HUES64 (cell line): Measurements from ENCODE around the gene POC5.
"Not testable (repeated sequence)": the region's sequence is repeated elsewhere in the genome, so short reads cannot be mapped to it uniquely, and the experiment has no call there.

Experiments
- H3K27ac ChIP-seq: 2 replicates; pipeline ENCODE4 v1.7.0; 2013; ENCODE audit warnings: low read depth, low read length, inconsistent platforms
- H3K27me3 ChIP-seq: 2 replicates; pipeline ENCODE4 v1.6.1; 2013; ENCODE audit warnings: mild to moderate bottlenecking, low read length; ENCODE audit not compliant: insufficient read depth
- H3K36me3 ChIP-seq: 2 replicates; pipeline ENCODE4 v1.6.1; 2013; ENCODE audit warnings: mild to moderate bottlenecking, low read length; ENCODE audit not compliant: insufficient read depth
- H3K4me1 ChIP-seq: 2 replicates; pipeline ENCODE4 v1.6.1; 2013; ENCODE audit warnings: mild to moderate bottlenecking, low read length, moderate library complexity; ENCODE audit not compliant: insufficient read depth
- H3K4me3 ChIP-seq: 2 replicates; pipeline ENCODE4 v1.5.1; 2013; ENCODE audit warnings: mild to moderate bottlenecking, low read length, moderate library complexity
- H3K9ac ChIP-seq: 2 replicates; pipeline ENCODE4 v1.6.1; 2013; ENCODE audit warnings: mild to moderate bottlenecking, low read depth, low read length
- H3K9me3 ChIP-seq: 2 replicates; pipeline ENCODE4 v1.6.1; 2013; ENCODE audit warnings: low read depth, low read length; ENCODE audit not compliant: insufficient read depth
- whole genome bisulfite sequencing: fragments of 150-250, 120-280 bp; methylation state at CpG from one replicate; pipeline ENCODE4 v1.1.7; 2013; ENCODE audit warnings: missing lambda C conversion rate; 5-methylcytosine and 5-hydroxymethylcytosine counted together

POC5 gene

GRCh38 chr5:75729321-75729720 lies 12.1 kb upstream of the POC5 start:
- Histone ChIP-seq H3K27ac (no peak overlapping the region), H3K36me3 (no peaks in the 10 kb centered on the region), H3K9ac (no peak overlapping the region), H3K4me1 (0 out of 2 replicates have a peak, but pooled peaks cover 5% of the 10 kb centered on the region), H3K27me3 (no peaks in the 10 kb centered on the region), H3K9me3 (no peaks in the 10 kb centered on the region), H3K4me3 (no peak overlapping the region)
- WGBS: 97% methylated on average over 3 of the region's 3 CpGs

- WGBS: 85% methylated on average over 2 of the region's 2 CpGs
- no peaks in the 10 kb centered on the region for H3K36me3 ChIP-seq
- no peaks in the 10 kb centered on the region for H3K27me3 ChIP-seq
- H3K9ac ChIP-seq: no peak overlapping the region
- no peak overlapping the region for H3K4me3 ChIP-seq
- no peaks in the 10 kb centered on the region for H3K9me3 ChIP-seq
- no peak overlapping the region for H3K27ac ChIP-seq
- 0 out of 2 replicates have a peak, but pooled peaks cover 5% of the 10 kb centered on the region for H3K4me1 ChIP-seq
These were observed 10.7 kb upstream of the POC5 start for GRCh38 chr5:75727931-75728330.

GRCh38 chr5:75726224-75726623 lies 9.0 kb upstream of the POC5 start:
- H3K27ac ChIP-seq, H3K9ac ChIP-seq, H3K9me3 ChIP-seq: not testable (repeated sequence)

GRCh38 chr5:75723378-75723777 lies 6.1 kb upstream of the POC5 start:
- Histone ChIP-seq H3K27me3 (no peaks in the 10 kb centered on the region), H3K9me3 (no peaks in the 10 kb centered on the region), H3K36me3 (no peaks in the 10 kb centered on the region), H3K27ac (no peak overlapping the region), H3K4me3 (no peak overlapping the region), H3K4me1 (0 out of 2 replicates have a peak, but pooled peaks cover 5% of the 10 kb centered on the region), H3K9ac (no peak overlapping the region)
- WGBS: 89% methylated on average over 1 of the region's 1 CpG

More at GRCh38 chr5:75726224-75726623, 9.0 kb upstream of the POC5 start:
- H3K4me3 ChIP-seq, H3K27me3 ChIP-seq, H3K36me3 ChIP-seq, H3K4me1 ChIP-seq: not testable (repeated sequence)

GRCh38 chr5:75721573-75721972 lies 4.3 kb upstream of the POC5 start:
- WGBS: 96% methylated on average over 1 of the region's 1 CpG

GRCh38 chr5:75720882-75721281 lies 3.6 kb upstream of the POC5 start:
- no peaks in the 10 kb centered on the region for H3K9me3 ChIP-seq
- H3K27me3 ChIP-seq: no peaks in the 10 kb centered on the region
- H3K4me3 ChIP-seq: no peak overlapping the region
- no peak overlapping the region for H3K9ac ChIP-seq
- H3K27ac ChIP-seq: no peak overlapping the region
- no peaks in the 10 kb centered on the region for H3K36me3 ChIP-seq
- peaks cover 8% of the 10 kb centered on the region; the same call in 1 of the 2 replicates for H3K4me1 ChIP-seq
- WGBS: 92% methylated on average over 5 of the region's 5 CpGs

More at GRCh38 chr5:75721573-75721972, 4.3 kb upstream of the POC5 start:
- no peak overlapping the region for H3K4me3 ChIP-seq
- no peaks in the 10 kb centered on the region for H3K9me3 ChIP-seq
- 0 out of 2 replicates have a peak, but pooled peaks cover 5% of the 10 kb centered on the region for H3K4me1 ChIP-seq
- H3K36me3 ChIP-seq: no peaks in the 10 kb centered on the region
- no peak overlapping the region for H3K27ac ChIP-seq
- H3K27me3 ChIP-seq: no peaks in the 10 kb centered on the region
- H3K9ac ChIP-seq: no peak overlapping the region

- Histone ChIP-seq H3K4me1 (peaks cover 4% of the 10 kb centered on the region; the same call in 1 of the 2 replicates), H3K27ac (peak overlapping the region; percentile 83)
- 1% methylated on average over 7 of the region's 7 CpGs for WGBS
These were observed 539 bp downstream of the POC5 start for GRCh38 chr5:75716715-75717081.

GRCh38 chr5:75712091-75712490 lies 5.1 kb downstream of the POC5 start:
- Histone ChIP-seq H3K4me1 (peaks cover 4% of the 10 kb centered on the region; the same call in 1 of the 2 replicates), H3K9ac (no peak overlapping the region), H3K27me3 (no peaks in the 10 kb centered on the region), H3K36me3 (peaks cover 38% of the 10 kb centered on the region), H3K4me3 (no peak overlapping the region), H3K9me3 (no peaks in the 10 kb centered on the region), H3K27ac (no peak overlapping the region)
- WGBS: 99% methylated on average over 2 of the region's 2 CpGs

More at GRCh38 chr5:75716715-75717081, 539 bp downstream of the POC5 start:
- H3K9ac ChIP-seq: peak overlapping the region; percentile 85
- H3K27me3 ChIP-seq: no peaks in the 10 kb centered on the region
- H3K9me3 ChIP-seq: no peaks in the 10 kb centered on the region
- H3K4me3 ChIP-seq: peak overlapping the region; percentile 97
- peaks cover 19% of the 10 kb centered on the region; the same call in 1 of the 2 replicates for H3K36me3 ChIP-seq

GRCh38 chr5:75711151-75711550 lies 6.1 kb downstream of the POC5 start:
- peaks cover 4% of the 10 kb centered on the region; the same call in 1 of the 2 replicates for H3K4me1 ChIP-seq
- no peaks in the 10 kb centered on the region for H3K27me3 ChIP-seq
- no peak overlapping the region for H3K4me3 ChIP-seq
- peaks cover 38% of the 10 kb centered on the region for H3K36me3 ChIP-seq
- no CpG with 5 or more reads among the region's 1 CpG for WGBS
- no peak overlapping the region for H3K27ac ChIP-seq
- H3K9ac ChIP-seq: no peak overlapping the region
- no peaks in the 10 kb centered on the region for H3K9me3 ChIP-seq

GRCh38 chr5:75710637-75711036 lies 6.6 kb downstream of the POC5 start:
- no peak overlapping the region for H3K27ac ChIP-seq
- 100% methylated on average over 1 of the region's 1 CpG for WGBS
- no peaks in the 10 kb centered on the region for H3K27me3 ChIP-seq
- H3K9ac ChIP-seq: no peak overlapping the region
- no peaks in the 10 kb centered on the region for H3K4me1 ChIP-seq
- no peak overlapping the region for H3K4me3 ChIP-seq
- H3K9me3 ChIP-seq: no peaks in the 10 kb centered on the region
- H3K36me3 ChIP-seq: peaks cover 39% of the 10 kb centered on the region

GRCh38 chr5:75707911-75708509 lies 9.2 kb downstream of the POC5 start:
- Histone ChIP-seq H3K4me1 (no peaks in the 10 kb centered on the region), H3K36me3 (peaks cover 52% of the 10 kb centered on the region), H3K9ac (no peak overlapping the region), H3K4me3 (no peak overlapping the region), H3K27ac (no peak overlapping the region), H3K9me3 (no peaks in the 10 kb centered on the region), H3K27me3 (no peaks in the 10 kb centered on the region)
- WGBS: 86% methylated on average over 1 of the region's 1 CpG

GRCh38 chr5:75706775-75707174 lies 10.5 kb downstream of the POC5 start:
- peaks cover 52% of the 10 kb centered on the region for H3K36me3 ChIP-seq
- no peaks in the 10 kb centered on the region for H3K9me3 ChIP-seq
- WGBS: 80% methylated on average over 3 of the region's 3 CpGs
- no peak overlapping the region for H3K27ac ChIP-seq
- no peaks in the 10 kb centered on the region for H3K27me3 ChIP-seq
- H3K9ac ChIP-seq: no peak overlapping the region
- H3K4me1 ChIP-seq: no peaks in the 10 kb centered on the region
- no peak overlapping the region for H3K4me3 ChIP-seq
